Psoas muscle (tissue), 8 donors: Measurements from ENCODE around the gene UIMC1. TPM values are rescaled to one million over a fixed set of nuclear protein-coding genes. Genes with fewer than 3 reads are reported as not detected.
"Not testable (repeated sequence)": the region's sequence is repeated elsewhere in the genome, so short reads cannot be mapped to it uniquely, and the experiment has no call there.

Experiments
- ATAC-seq, 4 donors: fragments of 200-7000 bp; cut with Tn5 transposase; one replicate each; pipeline ENCODE4 v1.9.1; 2020; ENCODE audit warnings: moderate library complexity in 3 of 4, mild to moderate bottlenecking in 2 of 4
- DNase-seq, 2 donors: peaks; one replicate each; pipeline ENCODE4 v3.0.0-alpha.2; 2020
- H3K27ac ChIP-seq: fragments of 200-600 bp; one replicate; pipeline ENCODE4 v1.8.0; 2022
- H3K27me3 ChIP-seq, 3 donors: fragments of 200-600 bp in 1 of 3; one replicate each; pipeline versions ENCODE4 v1.6.1 to v1.8.0; 2013 to 2022; ENCODE audit warnings: low read length in 2 of 3, mild to moderate bottlenecking in 2 of 3, moderate library complexity in 1 of 3; ENCODE audit not compliant: insufficient read depth in 3 of 3
- H3K36me3 ChIP-seq, 2 donors: fragments of 200-600 bp in 1 of 2; one replicate each; pipeline versions ENCODE4 v1.6.1 to v1.8.0; 2013 to 2022; ENCODE audit warnings: low read depth in 1 of 2, mild to moderate bottlenecking in 1 of 2, moderate library complexity in 1 of 2; ENCODE audit not compliant: insufficient read depth in 1 of 2
- H3K4me1 ChIP-seq: fragments of 200-600 bp; one replicate; pipeline ENCODE4 v1.8.0; 2022
- H3K4me3 ChIP-seq: fragments of 200-600 bp; one replicate; pipeline ENCODE4 v1.8.0; 2022; ENCODE audit warnings: mild to moderate bottlenecking
- H3K9me3 ChIP-seq: fragments of 200-600 bp; one replicate; pipeline ENCODE4 v1.8.0; 2022
- WGBS, 3 donors: extraction: QIAGEN DNeasy Blood & Tissue Kit; methylation state at CpG; one replicate each; pipeline versions ENCODE4 v1.1.6 to v1.1.7; 2013; 5-methylcytosine and 5-hydroxymethylcytosine counted together
- intact Hi-C, 2 donors: fragments of 100-400 bp; cut with DNase I; formaldehyde crosslinking; loops; one replicate each; pipeline versions ENCODE4 v1.11.0 to v1.14.2; 2022
- polyA plus RNA-seq, 3 donors: library from polyadenylated mRNA; stranded (reverse); fragments of 200-250 nt; gene quantifications; one replicate each; pipeline ENCODE4 v1.2.3, GENCODE V29; 2013
- total RNA-seq, 4 donors: library from RNA; stranded (reverse); fragmentation: NEBNext Ultra II Directional in 2 of 4; extraction: Animal tissue kit (Norgen Biotek cat#: 25700) in 2 of 4; gene quantifications; one replicate each; pipeline versions ENCODE4 v1.2.1 to v1.2.4, GENCODE V29; 2021 to 2023
- TF ChIP-seq, protein P1 (sequence below): fragments of 200-600 bp; IDR thresholded peaks from one replicate; pipeline ENCODE4 v1.8.0; 2022; ENCODE audit warnings: antibody characterized with exemption
- donor health status: healthy with polysubstance abuse.
- donor health status: DM: no; HTN: no; CAD: no; lungs with moderate emphysema.
- donor health status: Bipolar disorder and iron deficiency.
- donor health status: healthy.
- donor health status: DM: yes; HTN: yes; CAD: no.
- donor health status: DM: no; HTN: no; CAD: no.
- donor health status: DM: no; HTN: no; CAD: no.
- donor health status: DM: yes; HTN: yes; CAD: no.

The UIMC1 gene
- total and polyA plus RNA-seq, 7 donors, result 12.7 to 40.0 (median 26.1) TPM

DNA sequence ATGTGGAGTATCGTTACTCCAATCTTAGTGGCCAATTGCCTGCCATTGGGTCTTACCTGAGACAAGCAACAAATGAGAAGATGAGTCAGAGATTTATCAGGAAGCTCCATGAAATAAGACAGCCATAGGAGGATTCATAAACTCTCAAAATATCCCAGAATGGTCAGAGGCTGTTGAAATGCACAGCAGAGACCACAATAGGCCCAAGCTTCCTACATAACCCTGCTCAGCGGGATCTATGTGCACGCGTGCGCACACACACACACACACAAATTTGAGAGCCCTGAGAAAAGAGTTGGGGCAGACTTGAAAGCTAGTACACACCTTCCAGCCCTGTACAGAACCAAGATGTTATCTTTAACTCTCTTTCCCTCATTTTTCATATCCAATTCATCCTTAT lies 9.8 kb downstream of the UIMC1 start:
- DNase-seq (no peak), ATAC-seq (peak in 1 of 4 donors; percentile 32)
- WGBS, 3 donors, result 81 to 91% (median 86%) methylated on average over 5 of the region's 5 CpGs
- Histone ChIP-seq H3K9me3 (no peaks in the 10 kb centered on the region), H3K36me3 (no peaks in the 10 kb centered on the region), H3K27ac (peak overlapping the region; percentile 36), H3K4me1 (peaks cover 13% of the 10 kb centered on the region), H3K4me3 (no peak overlapping the region), H3K27me3 (no peaks in the 10 kb centered on the region)
- TF ChIP-seq, protein P1, sequence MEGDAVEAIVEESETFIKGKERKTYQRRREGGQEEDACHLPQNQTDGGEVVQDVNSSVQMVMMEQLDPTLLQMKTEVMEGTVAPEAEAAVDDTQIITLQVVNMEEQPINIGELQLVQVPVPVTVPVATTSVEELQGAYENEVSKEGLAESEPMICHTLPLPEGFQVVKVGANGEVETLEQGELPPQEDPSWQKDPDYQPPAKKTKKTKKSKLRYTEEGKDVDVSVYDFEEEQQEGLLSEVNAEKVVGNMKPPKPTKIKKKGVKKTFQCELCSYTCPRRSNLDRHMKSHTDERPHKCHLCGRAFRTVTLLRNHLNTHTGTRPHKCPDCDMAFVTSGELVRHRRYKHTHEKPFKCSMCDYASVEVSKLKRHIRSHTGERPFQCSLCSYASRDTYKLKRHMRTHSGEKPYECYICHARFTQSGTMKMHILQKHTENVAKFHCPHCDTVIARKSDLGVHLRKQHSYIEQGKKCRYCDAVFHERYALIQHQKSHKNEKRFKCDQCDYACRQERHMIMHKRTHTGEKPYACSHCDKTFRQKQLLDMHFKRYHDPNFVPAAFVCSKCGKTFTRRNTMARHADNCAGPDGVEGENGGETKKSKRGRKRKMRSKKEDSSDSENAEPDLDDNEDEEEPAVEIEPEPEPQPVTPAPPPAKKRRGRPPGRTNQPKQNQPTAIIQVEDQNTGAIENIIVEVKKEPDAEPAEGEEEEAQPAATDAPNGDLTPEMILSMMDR, result no peak
- intact Hi-C loops, result no loop called here

DNA sequence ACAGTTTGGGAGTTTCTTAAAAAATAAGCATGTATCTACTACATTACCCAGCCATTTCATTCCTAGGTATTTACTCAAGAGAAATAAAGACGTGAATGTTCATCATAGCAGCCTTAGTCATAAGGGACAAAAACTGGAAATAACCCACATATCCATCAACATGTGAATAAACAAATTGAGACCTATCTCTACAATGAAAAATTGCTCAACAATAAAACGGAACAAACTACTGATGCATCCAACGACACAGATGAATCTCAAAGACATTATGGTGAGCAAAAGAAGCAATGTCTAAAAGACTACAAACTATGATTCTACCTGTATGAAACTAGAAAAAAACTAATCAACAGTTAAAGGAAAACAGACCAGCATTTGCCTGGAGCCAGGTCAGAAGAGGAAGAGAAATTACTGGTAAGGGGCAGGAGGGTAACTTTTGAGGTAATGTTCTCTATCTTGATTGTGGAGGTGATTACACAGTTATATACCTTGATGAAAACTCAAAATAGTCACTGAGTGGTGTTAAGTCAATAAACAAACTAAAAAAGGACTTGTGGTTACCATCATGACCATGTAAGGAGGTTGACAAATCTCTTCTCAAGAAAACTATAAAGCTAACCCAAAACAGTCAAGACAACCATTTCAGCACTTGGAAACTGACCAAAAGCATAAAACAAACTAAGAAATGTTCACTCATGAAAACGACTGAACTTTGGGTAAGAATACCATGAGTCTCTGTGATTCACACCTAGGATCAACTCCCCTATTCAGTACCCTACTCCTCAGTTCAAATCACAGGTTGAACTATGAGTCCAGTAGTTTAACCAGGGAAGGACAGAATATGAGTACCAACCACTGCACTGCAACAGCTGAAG lies 10.4 kb downstream of the UIMC1 start:
- no peaks in the 10 kb centered on the region for H3K9me3 ChIP-seq
- intact Hi-C loops, result no loop called here
- H3K36me3 ChIP-seq, result no peaks in the 10 kb centered on the region
- peak overlapping the region; percentile 36 for H3K27ac ChIP-seq
- ATAC-seq (no peak), DNase-seq (no peak)
- 56 to 60% (median 57%) methylated on average over 4 of the region's 4 CpGs for WGBS, 3 donors
- peaks cover 13% of the 10 kb centered on the region for H3K4me1 ChIP-seq
- no peak overlapping the region for H3K4me3 ChIP-seq
- H3K27me3 ChIP-seq, result no peaks in the 10 kb centered on the region
- TF ChIP-seq, protein P1, result no peak

DNA sequence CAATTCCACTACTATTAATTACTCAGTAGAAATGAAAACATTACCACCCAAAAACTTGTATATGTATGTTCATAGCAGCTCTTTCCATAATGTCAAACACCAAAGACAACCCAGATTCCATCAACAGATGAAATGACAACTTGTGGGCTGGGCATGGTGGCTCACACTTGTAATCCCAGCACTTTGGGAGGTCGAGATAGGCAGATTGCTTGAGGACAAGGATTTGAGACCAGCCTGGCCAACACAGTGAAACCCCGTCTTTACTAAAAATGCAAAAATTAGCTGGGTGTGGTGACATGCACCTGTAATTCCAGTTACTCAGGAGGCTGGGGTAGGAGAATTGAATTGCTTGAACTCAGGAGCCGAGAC lies 11.5 kb downstream of the UIMC1 start:
- H3K4me1 ChIP-seq, result peaks cover 13% of the 10 kb centered on the region
- H3K36me3 ChIP-seq, result no peaks in the 10 kb centered on the region
- WGBS, 3 donors, result 95 to 100% (median 97%) methylated on average over 3 of the region's 3 CpGs
- no peaks in the 10 kb centered on the region for H3K9me3 ChIP-seq
- intact Hi-C loops, result no loop called here
- TF ChIP-seq, protein P1, result no peak
- DNase-seq (no peak), ATAC-seq (no peak)
- no peaks in the 10 kb centered on the region for H3K27me3 ChIP-seq
- no peak overlapping the region for H3K4me3 ChIP-seq
- H3K27ac ChIP-seq, result no peak overlapping the region

DNA sequence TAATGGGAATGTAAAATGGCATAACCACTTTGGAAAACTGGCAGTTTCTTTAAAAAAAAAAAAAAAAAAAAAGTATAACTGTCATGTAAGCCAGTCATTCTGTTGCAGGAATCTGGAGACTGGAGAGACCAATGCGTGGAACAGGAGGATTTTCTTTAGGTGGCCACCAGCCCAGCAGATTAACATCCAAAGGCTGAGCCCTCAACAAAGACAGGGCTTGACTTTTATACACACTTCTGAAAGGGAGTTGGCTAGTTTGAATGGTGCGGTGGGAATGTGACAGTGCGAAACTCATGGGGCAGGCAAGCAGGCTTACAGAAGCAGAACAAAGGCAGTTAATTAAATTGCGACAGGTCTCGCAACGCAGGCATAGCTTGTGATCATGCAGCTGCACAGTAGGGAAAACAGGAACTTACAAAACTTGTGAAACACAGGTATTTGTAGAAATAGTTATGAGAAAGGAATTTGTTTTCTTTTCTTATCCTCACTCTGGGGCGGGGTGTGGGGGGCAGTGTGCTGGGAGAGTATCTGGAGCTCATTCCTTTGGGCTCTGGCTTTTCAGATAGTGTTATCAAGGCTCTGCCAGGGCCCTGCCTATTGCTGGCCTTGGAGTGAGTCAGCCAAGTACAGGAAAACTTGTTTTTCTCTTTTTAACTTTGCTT lies 12.0 kb downstream of the UIMC1 start:
- Histone ChIP-seq H3K9me3 (no peaks in the 10 kb centered on the region), H3K4me1 (peaks cover 13% of the 10 kb centered on the region), H3K27ac (no peak overlapping the region), H3K27me3 (no peaks in the 10 kb centered on the region), H3K4me3 (no peak overlapping the region), H3K36me3 (no peaks in the 10 kb centered on the region)
- WGBS, 3 donors, result 85 to 91% (median 87%) methylated on average over 7 of the region's 7 CpGs
- intact Hi-C loops, result no loop called here
- ATAC-seq (peak in 3 of 4 donors; percentile 58 to 75 (median 68)), DNase-seq (peak in 1 of 2 donors; percentile 26)
- TF ChIP-seq, protein P1, result no peak

DNA sequence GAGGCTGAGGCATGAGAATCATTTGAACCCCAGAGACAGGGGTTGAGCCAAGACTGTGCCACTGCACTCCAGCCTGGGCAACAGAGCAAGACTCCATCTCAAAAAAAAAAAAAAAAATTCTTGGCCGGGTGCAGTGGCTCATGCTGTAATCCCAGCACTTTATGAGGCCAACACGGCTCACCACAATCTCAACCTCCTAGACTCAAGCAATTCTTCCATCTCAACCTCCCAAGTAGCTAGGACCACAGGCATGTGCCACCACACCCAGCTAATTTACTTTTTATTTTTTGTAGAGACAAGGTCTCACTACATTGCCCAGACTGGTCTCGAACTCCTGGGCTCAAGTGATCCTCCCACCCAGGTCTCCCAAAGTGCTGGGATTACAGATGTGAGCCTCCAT lies 13.5 kb downstream of the UIMC1 start:
- H3K9me3 ChIP-seq, H3K36me3 ChIP-seq, ATAC-seq, H3K27me3 ChIP-seq, H3K27ac ChIP-seq, DNase-seq, H3K4me3 ChIP-seq, intact Hi-C loops: not testable (repeated sequence)
- H3K4me1 ChIP-seq, result peaks cover 23% of the 10 kb centered on the region
- 77 to 85% (median 77%) methylated on average over 3 of the region's 3 CpGs for WGBS, 3 donors
